Hepatocyte (in vitro differentiated cells): ENCODE results near the gene CACNA1C. TPM values are rescaled to one million over a fixed set of nuclear protein-coding genes. Genes with fewer than 3 reads are reported as not detected.
"Not testable (repeated sequence)": the region's sequence is repeated elsewhere in the genome, so short reads cannot be mapped to it uniquely, and the experiment has no call there.

Experiments used
- DNase-seq: peaks from one replicate; pipeline ENCODE4 v3.0.0-alpha.2; 2016; ENCODE audit warnings: low spot score
- H2AFZ ChIP-seq: fragments of 200-600 bp; sonication (generic); 2 replicates; pipeline ENCODE4 v1.6.0; 2016; ENCODE audit warnings: antibody characterized with exemption, mild to moderate bottlenecking
- H3K27ac ChIP-seq: fragments of 200-600 bp; sonication (generic); 2 replicates; pipeline ENCODE4 v1.5.1; 2016; ENCODE audit warnings: mild to moderate bottlenecking
- H3K27me3 ChIP-seq: fragments of 200-600 bp; sonication (generic); 2 replicates; pipeline ENCODE4 v1.6.1; 2016
- H3K36me3 ChIP-seq: fragments of 200-600 bp; sonication (generic); replicated peaks from 2 replicates; pipeline ENCODE4 v1.5.1; 2016; ENCODE audit warnings: low read depth; ENCODE audit not compliant: insufficient read depth
- H3K4me1 ChIP-seq: fragments of 200-600 bp; sonication (generic); 2 replicates; pipeline ENCODE4 v1.5.1; 2016; ENCODE audit warnings: mild to moderate bottlenecking, moderate library complexity; ENCODE audit not compliant: insufficient read depth
- H3K4me2 ChIP-seq: fragments of 200-600 bp; sonication (generic); 2 replicates; pipeline ENCODE4 v1.6.0; 2016
- H3K4me3 ChIP-seq: fragments of 200-600 bp; sonication (generic); 2 replicates; pipeline ENCODE4 v1.5.1; 2016; ENCODE audit warnings: mild to moderate bottlenecking
- H3K79me2 ChIP-seq: fragments of 200-600 bp; sonication (generic); 2 replicates; pipeline ENCODE4 v1.6.0; 2017; ENCODE audit warnings: mild to moderate bottlenecking
- H3K9me2 ChIP-seq: fragments of 200-600 bp; sonication (generic); replicated peaks from 2 replicates; pipeline ENCODE4 v1.6.0; 2017; ENCODE audit warnings: mild to moderate bottlenecking; ENCODE audit not compliant: insufficient read depth
- H3K9me3 ChIP-seq: fragments of 200-600 bp; sonication (generic); 2 replicates; pipeline ENCODE4 v1.5.1; 2016; ENCODE audit warnings: low read depth, mild to moderate bottlenecking
- H4K20me1 ChIP-seq: fragments of 200-600 bp; sonication (generic); 2 replicates; pipeline ENCODE4 v1.6.0; 2016; ENCODE audit warnings: mild to moderate bottlenecking; ENCODE audit not compliant: insufficient read depth, poor library complexity, severe bottlenecking
- CTCF ChIP-seq: fragments of 200-600 bp; sonication (generic); IDR thresholded peaks from 2 replicates; pipeline ENCODE4 v1.5.1; 2016; ENCODE audit warnings: antibody characterized with exemption, mild to moderate bottlenecking; ENCODE audit not compliant: poor library complexity
- EZH2 ChIP-seq: fragments of 200-600 bp; sonication (generic); IDR thresholded peaks from 2 replicates; pipeline ENCODE4 v1.6.1; 2016; ENCODE audit warnings: antibody characterized with exemption, mild to moderate bottlenecking, borderline replicate concordance
- EZH2phosphoT487 ChIP-seq: fragments of 200-600 bp; sonication (generic); IDR thresholded peaks from one replicate; pipeline ENCODE4 v1.6.1; 2018; ENCODE audit warnings: antibody characterized with exemption, mild to moderate bottlenecking, low read depth, moderate library complexity; ENCODE audit not compliant: unreplicated experiment, severe bottlenecking
- WGBS: methylation state at CpG from one replicate; pipeline ENCODE4 v1.1.6; 2016; ENCODE audit warnings: low lambda C conversion rate; ENCODE audit errors: missing lambda C conversion rate; 5-methylcytosine and 5-hydroxymethylcytosine counted together
- polyA plus RNA-seq: library from polyadenylated mRNA; unstranded; fragments of >200 nt; fragmentation: Nextera tagmentation; extraction: Ambion mirVana; gene quantifications from 2 replicates; pipeline ENCODE4 v1.2.1, GENCODE V29; 2016
- total RNA-seq: library from RNA; depleted of rRNA; stranded (reverse); fragments of >200 nt; gene quantifications from 2 replicates; pipeline ENCODE4 v1.2.3, GENCODE V29; 2014

Gene CACNA1C
- total and polyA plus RNA-seq, 2 experiments from 2014 or later: 3.2 to 4.0 TPM

- H3K4me3 ChIP-seq: no peak overlapping the region
- no peaks in the 10 kb centered on the region for H3K4me1 ChIP-seq
- H3K9me3 ChIP-seq: no peaks in the 10 kb centered on the region
- no peaks in the 10 kb centered on the region for H3K9me2 ChIP-seq
- no peak overlapping the region for H3K27ac ChIP-seq
- H2AFZ ChIP-seq: no peak overlapping the region
- no peaks in the 10 kb centered on the region for H3K36me3 ChIP-seq
- no peaks in the 10 kb centered on the region for H3K27me3 ChIP-seq
- TF ChIP-seq CTCF (no peak), EZH2 (no peak), EZH2phosphoT487 (no peak)
- no peak for DNase-seq
- no peaks in the 10 kb centered on the region for H4K20me1 ChIP-seq
- H3K79me2 ChIP-seq: no peaks in the 10 kb centered on the region
- 55% methylated on average over 11 of the region's 12 CpGs for WGBS
- H3K4me2 ChIP-seq: no peak overlapping the region
These were observed 630.7 kb downstream of the CACNA1C start for GRCh38 chr12:2683283-2684025.

- 75% methylated on average over 5 of the region's 6 CpGs for WGBS
- H3K27me3 ChIP-seq, H3K36me3 ChIP-seq, H3K4me3 ChIP-seq, H3K4me1 ChIP-seq, H3K9me2 ChIP-seq, H3K9me3 ChIP-seq, DNase-seq, H3K27ac ChIP-seq, H3K79me2 ChIP-seq, H2AFZ ChIP-seq, H3K4me2 ChIP-seq, H4K20me1 ChIP-seq: not testable (repeated sequence)
These were observed 631.2 kb downstream of the CACNA1C start for GRCh38 chr12:2684026-2684325.

GRCh38 chr12:2685620-2686279, 633.0 kb downstream of the CACNA1C start:
- H4K20me1 ChIP-seq, H3K27ac ChIP-seq, H3K4me3 ChIP-seq, H3K79me2 ChIP-seq, H3K27me3 ChIP-seq, H3K4me1 ChIP-seq, H3K4me2 ChIP-seq, H2AFZ ChIP-seq, H3K9me3 ChIP-seq, H3K9me2 ChIP-seq, DNase-seq, H3K36me3 ChIP-seq: not testable (repeated sequence)
- 90% methylated on average over 20 of the region's 20 CpGs for whole genome bisulfite sequencing

GRCh38 chr12:2686280-2686646, 633.5 kb downstream of the CACNA1C start:
- Histone ChIP-seq H3K27me3 (no peaks in the 10 kb centered on the region), H3K36me3 (no peaks in the 10 kb centered on the region), H3K27ac (no peak overlapping the region), H3K9me3 (no peaks in the 10 kb centered on the region), H3K79me2 (no peaks in the 10 kb centered on the region), H3K4me2 (no peak overlapping the region), H3K4me3 (no peak overlapping the region), H2AFZ (no peak overlapping the region), H3K4me1 (peaks cover 4% of the 10 kb centered on the region), H3K9me2 (no peaks in the 10 kb centered on the region), H4K20me1 (no peaks in the 10 kb centered on the region)
- TF ChIP-seq EZH2 (no peak), CTCF (no peak), EZH2phosphoT487 (no peak)
- no peak for DNase-seq
- 94% methylated on average over 5 of the region's 5 CpGs for WGBS
